ENCODE data around the gene FMO2.

FMO2 gene

GRCh38 chr1:171204296-171204695, 19.2 kb downstream of the FMO2 start:
- no peak for DNase-seq (ENCODE audit: low read depth in 1 of 2, low spot score in 1 of 2)
- Histone ChIP-seq H3K27ac (replicated peaks) (no peak overlapping the region), H3K4me3 (replicated peaks; ENCODE audit: insufficient read depth, low read length) (no peak overlapping the region), H3K27me3 (ENCODE audit: insufficient read depth, poor library complexity, severe bottlenecking) (peaks cover 5% of the 10 kb centered on the region)
- TF ChIP-seq SPI1 (IDR thresholded peaks at IDR 0.05; ENCODE audit: borderline replicate concordance, low read depth) (no peak), REST (IDR thresholded peaks at IDR 0.05; ENCODE audit: insufficient replicate concordance, low read depth) (no peak), GABPA (IDR thresholded peaks at IDR 0.05; ENCODE audit: low read depth) (no peak), POLR2AphosphoS5 (IDR thresholded peaks at IDR 0.05; ENCODE audit: low read depth) (no peak)
- TF ChIP-seq, protein P1, sequence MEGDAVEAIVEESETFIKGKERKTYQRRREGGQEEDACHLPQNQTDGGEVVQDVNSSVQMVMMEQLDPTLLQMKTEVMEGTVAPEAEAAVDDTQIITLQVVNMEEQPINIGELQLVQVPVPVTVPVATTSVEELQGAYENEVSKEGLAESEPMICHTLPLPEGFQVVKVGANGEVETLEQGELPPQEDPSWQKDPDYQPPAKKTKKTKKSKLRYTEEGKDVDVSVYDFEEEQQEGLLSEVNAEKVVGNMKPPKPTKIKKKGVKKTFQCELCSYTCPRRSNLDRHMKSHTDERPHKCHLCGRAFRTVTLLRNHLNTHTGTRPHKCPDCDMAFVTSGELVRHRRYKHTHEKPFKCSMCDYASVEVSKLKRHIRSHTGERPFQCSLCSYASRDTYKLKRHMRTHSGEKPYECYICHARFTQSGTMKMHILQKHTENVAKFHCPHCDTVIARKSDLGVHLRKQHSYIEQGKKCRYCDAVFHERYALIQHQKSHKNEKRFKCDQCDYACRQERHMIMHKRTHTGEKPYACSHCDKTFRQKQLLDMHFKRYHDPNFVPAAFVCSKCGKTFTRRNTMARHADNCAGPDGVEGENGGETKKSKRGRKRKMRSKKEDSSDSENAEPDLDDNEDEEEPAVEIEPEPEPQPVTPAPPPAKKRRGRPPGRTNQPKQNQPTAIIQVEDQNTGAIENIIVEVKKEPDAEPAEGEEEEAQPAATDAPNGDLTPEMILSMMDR (IDR thresholded peaks at IDR 0.05; ENCODE audit: insufficient read depth, low read length) = no peak

- no peak overlapping the region for H3K4me3 ChIP-seq (replicated peaks; ENCODE audit: insufficient read depth, low read length)
- no peak for DNase-seq (ENCODE audit: low read depth in 1 of 2, low spot score in 1 of 2)
- H3K27ac ChIP-seq (replicated peaks) = no peak overlapping the region
- H3K27me3 ChIP-seq (ENCODE audit: insufficient read depth, poor library complexity, severe bottlenecking) = peaks cover 5% of the 10 kb centered on the region
- TF ChIP-seq, protein P1 (IDR thresholded peaks at IDR 0.05; ENCODE audit: insufficient read depth, low read length) = no peak
- TF ChIP-seq SPI1 (IDR thresholded peaks at IDR 0.05; ENCODE audit: borderline replicate concordance, low read depth) (no peak), GABPA (IDR thresholded peaks at IDR 0.05; ENCODE audit: low read depth) (no peak), REST (IDR thresholded peaks at IDR 0.05; ENCODE audit: insufficient replicate concordance, low read depth) (no peak), POLR2AphosphoS5 (IDR thresholded peaks at IDR 0.05; ENCODE audit: low read depth) (no peak)
These were observed 21.3 kb downstream of the FMO2 start for GRCh38 chr1:171206204-171206977.

GRCh38 chr1:171206978-171207355, 21.9 kb downstream of the FMO2 start:
- H3K27ac ChIP-seq (replicated peaks) = no peak overlapping the region
- H3K4me3 ChIP-seq (replicated peaks; ENCODE audit: insufficient read depth, low read length) = no peak overlapping the region
- H3K27me3 ChIP-seq (ENCODE audit: insufficient read depth, poor library complexity, severe bottlenecking) = peaks cover 5% of the 10 kb centered on the region
- no peak for DNase-seq (ENCODE audit: low read depth in 1 of 2, low spot score in 1 of 2)
- TF ChIP-seq GABPA (IDR thresholded peaks at IDR 0.05; ENCODE audit: low read depth) (no peak), POLR2AphosphoS5 (IDR thresholded peaks at IDR 0.05; ENCODE audit: low read depth) (no peak), REST (IDR thresholded peaks at IDR 0.05; ENCODE audit: insufficient replicate concordance, low read depth) (no peak), SPI1 (IDR thresholded peaks at IDR 0.05; ENCODE audit: borderline replicate concordance, low read depth) (no peak)
- TF ChIP-seq, protein P1 (IDR thresholded peaks at IDR 0.05; ENCODE audit: insufficient read depth, low read length) = no peak

Measured in HL-60 (cell line).